Neural cell (in vitro differentiated cells): Measurements from ENCODE around the gene ARMC2.

ENCODE experiments used
- SMC3 ChIP-seq: fragments of 450-650 bp; conservative IDR thresholded peaks from 2 replicates; pipeline ENCODE4 v1.6.1; 2014; ENCODE audit warnings: antibody characterized with exemption, mild to moderate bottlenecking, moderate library complexity; ENCODE audit not compliant: poor library complexity
- TF ChIP-seq, protein P1 (sequence below): fragments of 450-650 bp; IDR thresholded peaks from 2 replicates; pipeline ENCODE4 v1.5.1; 2014; ENCODE audit warnings: antibody characterized with exemption, mild to moderate bottlenecking, moderate library complexity; ENCODE audit not compliant: poor library complexity, severe bottlenecking

- TF ChIP-seq, protein P1, sequence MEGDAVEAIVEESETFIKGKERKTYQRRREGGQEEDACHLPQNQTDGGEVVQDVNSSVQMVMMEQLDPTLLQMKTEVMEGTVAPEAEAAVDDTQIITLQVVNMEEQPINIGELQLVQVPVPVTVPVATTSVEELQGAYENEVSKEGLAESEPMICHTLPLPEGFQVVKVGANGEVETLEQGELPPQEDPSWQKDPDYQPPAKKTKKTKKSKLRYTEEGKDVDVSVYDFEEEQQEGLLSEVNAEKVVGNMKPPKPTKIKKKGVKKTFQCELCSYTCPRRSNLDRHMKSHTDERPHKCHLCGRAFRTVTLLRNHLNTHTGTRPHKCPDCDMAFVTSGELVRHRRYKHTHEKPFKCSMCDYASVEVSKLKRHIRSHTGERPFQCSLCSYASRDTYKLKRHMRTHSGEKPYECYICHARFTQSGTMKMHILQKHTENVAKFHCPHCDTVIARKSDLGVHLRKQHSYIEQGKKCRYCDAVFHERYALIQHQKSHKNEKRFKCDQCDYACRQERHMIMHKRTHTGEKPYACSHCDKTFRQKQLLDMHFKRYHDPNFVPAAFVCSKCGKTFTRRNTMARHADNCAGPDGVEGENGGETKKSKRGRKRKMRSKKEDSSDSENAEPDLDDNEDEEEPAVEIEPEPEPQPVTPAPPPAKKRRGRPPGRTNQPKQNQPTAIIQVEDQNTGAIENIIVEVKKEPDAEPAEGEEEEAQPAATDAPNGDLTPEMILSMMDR = no peak
- no peak for TF ChIP-seq SMC3
These were observed 9.1 kb upstream of the ARMC2 start for GRCh38 chr6:108839083-108839642.
